Activated T-cell treated with anti-CD3 and anti-CD28 coated beads for 4 hours (primary cell): Measurements from ENCODE around the gene ZNF622.

ENCODE experiments used
- DNase-seq: peaks from one replicate; pipeline ENCODE4 v3.0.0-alpha.2; 2020

Gene ZNF622, protein sequence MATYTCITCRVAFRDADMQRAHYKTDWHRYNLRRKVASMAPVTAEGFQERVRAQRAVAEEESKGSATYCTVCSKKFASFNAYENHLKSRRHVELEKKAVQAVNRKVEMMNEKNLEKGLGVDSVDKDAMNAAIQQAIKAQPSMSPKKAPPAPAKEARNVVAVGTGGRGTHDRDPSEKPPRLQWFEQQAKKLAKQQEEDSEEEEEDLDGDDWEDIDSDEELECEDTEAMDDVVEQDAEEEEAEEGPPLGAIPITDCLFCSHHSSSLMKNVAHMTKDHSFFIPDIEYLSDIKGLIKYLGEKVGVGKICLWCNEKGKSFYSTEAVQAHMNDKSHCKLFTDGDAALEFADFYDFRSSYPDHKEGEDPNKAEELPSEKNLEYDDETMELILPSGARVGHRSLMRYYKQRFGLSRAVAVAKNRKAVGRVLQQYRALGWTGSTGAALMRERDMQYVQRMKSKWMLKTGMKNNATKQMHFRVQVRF

DNA sequence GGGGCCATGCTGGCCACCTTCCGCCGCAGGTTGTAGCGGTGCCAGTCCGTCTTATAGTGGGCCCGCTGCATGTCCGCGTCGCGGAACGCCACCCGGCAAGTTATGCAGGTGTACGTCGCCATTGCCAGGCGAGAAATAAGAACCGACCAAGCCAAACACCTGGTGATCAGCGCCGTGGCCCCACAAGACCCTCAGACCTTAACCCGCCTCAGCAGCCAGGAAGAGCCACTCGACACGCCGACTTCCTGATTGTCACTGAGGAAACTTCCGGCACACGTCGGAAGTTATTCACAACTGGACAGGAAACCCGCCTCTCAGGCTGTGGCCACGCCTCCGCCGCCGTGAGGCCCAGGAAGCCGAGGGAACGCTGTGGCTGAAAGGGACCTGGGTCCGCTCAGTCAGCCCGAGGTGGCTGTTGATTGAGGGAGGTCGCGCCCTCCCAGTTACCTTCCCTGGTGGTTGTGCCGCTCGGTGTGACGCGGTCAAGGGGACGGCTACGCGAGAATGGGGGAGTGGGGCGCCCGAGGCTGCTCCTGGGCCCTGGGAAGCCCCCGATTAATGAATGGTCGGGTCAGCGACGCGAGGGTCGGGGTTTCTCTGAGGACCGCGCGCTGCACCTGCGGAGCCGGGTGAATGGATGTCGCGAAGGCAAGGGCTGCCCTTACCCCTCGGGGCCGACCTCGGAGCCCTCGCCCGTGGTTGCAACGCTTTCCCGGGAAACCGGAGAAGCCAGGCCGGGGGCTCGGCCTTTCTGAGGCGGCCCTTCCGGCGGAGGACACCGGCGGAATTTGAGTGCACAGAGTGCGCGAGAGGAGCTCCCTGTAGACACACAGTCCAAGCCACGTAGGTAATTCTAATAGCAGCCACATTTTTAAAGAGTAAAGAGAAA lies at the start of gene ZNF622:
TSS of gene ZNF622 (minus strand) at position 257 of the 889 bp plus-strand sequence. CDS start at position 122, 135 bp downstream.
- peak; percentile 75 for DNase-seq

DNA sequence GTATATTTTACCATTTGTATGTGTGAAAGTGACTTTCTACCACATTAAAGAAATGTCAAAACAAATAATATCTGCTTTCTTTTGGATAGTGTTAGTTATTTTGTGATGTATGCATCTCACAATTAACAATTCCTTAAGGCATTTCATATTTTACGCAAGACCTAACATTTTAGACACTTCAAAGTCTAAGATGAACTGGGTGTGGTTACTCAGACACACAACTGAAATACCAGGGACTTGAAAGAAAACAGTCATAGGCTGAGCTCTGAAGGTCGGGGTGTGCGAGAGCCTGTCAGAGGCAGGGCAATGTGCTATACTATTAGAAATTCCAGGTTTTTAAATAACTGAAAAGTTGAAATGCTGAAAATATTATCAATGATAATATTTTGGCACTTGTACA lies 44.5 kb upstream of the ZNF622 start:
- no peak for DNase-seq

DNA sequence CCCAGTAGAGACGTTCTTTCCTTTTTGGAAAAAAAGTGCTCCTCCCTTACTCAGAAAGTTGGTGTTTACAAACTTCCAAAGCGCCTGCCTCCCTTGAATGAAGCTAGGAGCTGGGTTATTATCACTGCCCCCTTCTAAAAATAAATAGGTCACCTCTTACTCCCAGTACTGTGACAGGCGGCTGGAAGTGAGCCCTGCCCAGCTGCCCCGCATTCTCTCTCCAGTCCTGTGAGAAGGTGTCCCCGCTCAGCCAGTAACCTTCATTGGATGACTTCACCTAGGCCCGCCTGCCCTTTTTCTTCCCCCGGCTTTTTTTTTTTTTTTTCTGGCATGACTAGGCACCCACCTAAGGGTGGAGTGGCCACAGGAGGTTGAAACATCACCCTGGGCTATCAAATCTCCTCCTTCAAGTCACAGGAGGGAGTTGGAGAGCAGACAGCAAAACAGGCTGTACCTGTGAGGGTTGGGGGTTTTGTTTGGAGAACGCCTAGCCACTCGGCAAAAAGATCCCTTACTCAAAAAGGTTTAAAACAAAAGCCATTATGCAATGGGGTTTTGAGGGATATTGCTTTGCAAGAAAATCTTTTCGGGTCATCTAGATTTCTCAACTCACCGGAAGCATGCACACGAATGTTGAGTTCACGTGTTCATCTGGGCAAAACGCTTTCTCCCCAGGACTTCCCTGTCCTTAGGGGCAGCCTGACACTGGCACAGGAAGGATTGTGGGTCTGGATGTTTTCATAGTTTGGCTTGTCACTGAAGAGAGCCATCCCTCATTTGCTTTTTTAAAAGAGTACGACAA lies 43.3 kb upstream of the ZNF622 start:
- DNase-seq, result no peak

DNA sequence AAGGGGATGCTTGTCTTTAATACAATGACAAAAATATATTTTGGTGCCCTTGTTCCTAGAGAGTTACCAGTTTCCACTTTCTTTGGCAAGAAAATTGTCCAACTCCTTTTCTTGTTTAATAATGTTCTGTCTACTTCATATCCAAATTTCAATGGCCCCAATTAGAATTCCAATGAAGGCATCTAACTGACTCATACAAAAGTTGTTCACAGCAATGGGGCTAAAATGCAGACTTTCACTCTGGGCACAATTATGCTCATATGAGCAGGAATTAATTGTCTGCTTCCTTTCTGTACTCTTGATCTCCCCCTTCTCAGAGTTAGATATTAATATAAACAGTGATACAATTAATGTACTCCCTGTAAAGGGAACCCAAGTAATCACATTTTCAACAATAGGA lies 42.1 kb upstream of the ZNF622 start:
- DNase-seq, result no peak

DNA sequence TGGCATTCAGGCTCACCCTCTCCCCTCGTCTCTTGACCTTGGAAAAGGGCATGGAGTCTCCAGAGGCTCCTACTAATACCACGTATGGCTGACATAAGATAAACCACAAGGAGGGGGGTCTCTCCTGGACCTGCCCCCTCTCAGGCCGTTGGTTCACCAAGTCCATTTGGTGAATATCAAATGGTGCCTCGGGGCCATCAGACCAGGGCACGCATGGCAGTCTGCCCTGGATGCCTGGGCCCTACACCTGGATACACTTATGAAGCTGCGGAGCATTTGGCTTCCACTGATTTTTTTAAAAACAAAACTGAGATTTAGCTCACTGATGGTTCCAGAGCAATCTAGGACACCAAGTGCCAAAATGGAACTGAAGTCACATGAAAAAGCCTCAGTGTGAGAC lies 40.3 kb upstream of the ZNF622 start:
- DNase-seq, result no peak

DNA sequence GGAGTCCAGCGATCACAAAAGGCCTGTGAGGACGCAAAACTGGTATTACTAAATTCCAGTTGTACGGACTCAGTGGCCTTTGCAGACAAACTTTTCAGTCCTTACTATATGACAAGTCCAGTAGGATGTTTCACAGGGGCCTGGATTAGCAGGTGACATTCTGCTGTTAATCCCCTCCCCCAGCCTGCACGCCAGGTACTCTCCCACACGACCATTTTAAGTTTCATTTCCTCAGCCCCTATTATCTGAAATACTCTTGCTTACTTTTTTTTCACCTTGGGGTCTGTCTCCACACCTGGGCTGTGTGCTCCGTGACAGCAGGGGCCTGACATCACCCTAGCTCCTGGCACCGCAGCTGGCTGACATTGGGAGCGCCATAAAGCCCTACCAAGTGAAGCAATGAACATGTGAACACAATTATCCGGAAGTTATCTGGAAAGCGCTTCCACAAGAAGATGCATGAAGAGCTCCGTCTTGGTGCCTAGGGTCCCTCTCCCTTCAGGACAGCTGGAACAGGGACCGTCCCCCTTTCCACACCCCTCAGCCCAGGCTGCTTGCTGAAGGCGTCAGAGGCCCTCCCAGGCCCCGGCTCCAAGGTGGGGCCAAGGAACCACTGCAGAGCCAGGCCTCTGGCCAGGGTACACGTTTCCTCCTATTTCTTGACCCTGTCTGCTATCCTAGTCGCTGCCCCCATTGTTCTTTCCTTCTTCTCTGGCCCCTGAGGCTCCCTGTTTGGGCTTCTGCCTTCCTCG lies 39.7 kb upstream of the ZNF622 start:
- no peak for DNase-seq

DNA sequence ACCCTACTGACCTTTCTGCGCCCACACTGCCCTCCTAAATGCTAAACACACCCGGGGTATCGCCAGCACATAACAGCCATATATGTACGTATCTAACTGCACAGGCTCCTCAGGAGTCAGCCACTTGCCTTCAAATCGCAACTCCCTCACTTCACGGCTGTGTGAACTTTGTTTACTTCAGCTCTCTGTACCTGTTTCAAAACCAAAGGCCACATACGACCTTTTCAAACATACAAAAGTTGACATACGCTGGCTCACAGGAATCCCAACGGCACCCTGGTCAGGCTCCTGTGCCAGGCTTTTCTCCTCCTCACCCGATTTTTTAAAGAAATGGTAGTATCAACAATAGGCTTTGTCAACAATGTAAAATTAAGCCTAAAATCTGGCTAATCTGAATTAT lies 39.0 kb upstream of the ZNF622 start:
- DNase-seq, result no peak

DNA sequence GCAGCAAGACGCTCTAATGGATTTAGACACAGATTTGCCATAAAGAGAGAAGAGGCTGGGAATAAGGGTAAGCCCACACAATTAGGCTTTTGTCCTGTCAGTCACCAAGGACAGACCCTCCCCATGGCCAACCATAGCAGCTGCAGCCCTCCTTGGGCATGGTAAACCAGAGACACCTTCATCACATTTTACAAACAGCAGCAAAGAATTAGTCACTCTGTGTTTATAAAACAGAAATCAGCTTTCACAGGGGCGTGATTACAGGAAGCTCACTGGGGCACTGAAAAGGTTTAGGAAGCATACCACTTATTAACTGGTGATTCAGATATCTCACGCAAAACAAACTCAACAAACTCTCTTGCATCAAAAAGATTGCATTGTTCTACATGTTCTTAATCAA lies 37.3 kb upstream of the ZNF622 start:
- DNase-seq, result no peak

DNA sequence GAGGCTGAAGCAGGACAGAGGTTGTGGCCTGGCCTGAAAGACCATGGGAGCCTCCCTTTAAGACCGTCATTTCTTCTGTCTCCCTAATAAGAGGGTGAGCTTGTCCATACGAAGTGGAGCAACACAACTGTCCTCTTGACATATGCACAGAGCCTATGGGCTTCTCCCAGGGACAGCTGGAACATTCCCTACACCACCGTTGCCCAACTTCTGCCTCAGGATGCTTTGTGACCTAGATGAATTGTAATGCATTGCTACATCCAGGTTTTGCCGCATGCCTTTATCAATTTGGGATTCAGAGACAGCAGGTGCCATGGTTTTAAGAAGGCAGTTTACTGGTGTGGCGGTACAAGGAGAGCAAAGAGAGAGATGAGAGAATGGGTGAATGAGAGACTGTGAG lies 34.4 kb upstream of the ZNF622 start:
- DNase-seq, result no peak

DNA sequence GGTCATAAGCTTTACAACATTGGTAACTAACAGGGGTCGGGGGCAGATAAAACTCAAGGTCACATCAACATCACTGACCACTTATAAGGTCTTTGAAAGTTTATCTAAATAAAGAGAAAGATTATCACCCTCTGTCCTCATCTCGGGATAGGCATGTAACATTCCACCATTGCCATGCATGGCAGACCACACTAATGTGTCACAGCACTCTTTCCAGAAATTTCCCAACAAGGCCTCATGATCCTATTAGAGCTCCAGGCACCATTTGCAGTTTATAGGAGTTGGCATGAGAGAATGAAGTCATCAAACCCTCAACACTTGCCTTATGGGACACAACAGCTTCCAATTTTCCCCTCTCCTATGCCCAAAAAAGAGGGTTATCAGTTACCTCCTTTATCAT lies 31.9 kb upstream of the ZNF622 start:
- DNase-seq, result no peak

DNA sequence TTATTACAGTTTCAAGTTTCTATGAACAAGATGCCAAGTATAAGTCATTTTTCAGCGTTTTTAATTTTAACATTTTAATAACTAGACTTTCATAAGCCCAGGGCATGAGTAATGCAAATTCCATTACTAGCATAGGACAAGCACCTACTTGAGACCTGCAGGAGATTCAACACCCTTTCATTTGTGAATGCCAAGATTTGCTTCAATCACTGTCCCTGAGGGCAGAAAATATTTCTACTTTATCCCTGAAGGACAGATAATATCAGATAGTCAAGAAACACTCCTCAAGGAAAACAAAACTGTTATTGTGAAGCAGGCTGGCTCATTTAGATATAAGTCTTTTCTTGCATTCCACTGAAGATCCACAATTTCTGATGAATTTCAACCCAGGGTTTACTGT lies 27.7 kb upstream of the ZNF622 start:
- no peak for DNase-seq

DNA sequence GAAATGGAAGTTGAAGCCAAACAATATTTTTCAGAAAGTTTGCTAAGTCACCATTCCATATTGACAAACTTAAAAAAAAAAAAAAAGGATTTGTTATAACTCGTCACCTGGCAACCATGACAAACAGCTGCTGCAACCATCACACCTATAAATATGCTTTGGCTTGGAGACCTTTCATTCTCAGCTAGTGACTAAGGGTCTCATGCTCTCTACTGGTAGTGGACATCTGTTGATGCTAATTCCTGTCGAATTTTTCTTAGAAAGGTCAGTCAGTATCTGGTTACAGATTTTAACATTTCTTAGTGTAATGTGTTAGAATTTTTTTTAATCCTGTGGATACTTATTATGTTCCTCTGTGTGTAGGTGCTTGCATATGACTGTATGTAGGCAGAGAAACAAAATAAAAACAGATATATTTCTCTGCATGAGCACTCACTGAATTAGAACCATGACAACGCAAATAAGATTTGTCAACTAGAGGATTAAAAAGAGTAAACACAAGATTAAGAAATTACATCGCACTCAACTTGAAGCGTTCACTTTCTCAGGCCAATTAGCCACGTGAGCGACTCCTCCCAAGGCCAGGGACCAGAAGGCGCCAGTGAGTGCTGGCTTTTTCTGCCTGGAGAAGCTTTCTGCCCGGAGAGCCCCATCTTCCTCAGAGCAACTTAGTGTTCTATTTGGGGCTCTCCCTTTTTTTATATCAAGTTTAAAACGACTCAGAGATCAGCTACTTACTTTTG lies 27.0 kb upstream of the ZNF622 start:
- DNase-seq, result no peak

DNA sequence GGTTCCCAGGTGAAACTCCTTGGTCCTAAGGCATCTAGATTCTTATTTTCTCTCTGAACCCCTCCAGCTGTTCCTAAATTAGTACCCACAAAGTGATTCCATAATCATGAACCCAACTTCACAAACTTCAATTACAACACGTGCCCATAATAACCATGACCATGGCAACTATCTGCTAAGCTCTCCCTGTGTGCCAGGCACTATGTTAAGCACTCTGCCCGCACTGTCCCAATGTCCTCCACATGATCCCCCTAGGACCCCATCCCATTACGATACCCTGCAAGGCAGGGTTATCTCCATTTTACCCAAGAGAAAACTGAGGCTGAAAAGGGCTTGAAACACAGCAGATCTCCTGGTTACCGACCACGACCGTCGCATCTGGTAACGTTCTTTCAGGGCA lies 25.3 kb upstream of the ZNF622 start:
- no peak for DNase-seq

DNA sequence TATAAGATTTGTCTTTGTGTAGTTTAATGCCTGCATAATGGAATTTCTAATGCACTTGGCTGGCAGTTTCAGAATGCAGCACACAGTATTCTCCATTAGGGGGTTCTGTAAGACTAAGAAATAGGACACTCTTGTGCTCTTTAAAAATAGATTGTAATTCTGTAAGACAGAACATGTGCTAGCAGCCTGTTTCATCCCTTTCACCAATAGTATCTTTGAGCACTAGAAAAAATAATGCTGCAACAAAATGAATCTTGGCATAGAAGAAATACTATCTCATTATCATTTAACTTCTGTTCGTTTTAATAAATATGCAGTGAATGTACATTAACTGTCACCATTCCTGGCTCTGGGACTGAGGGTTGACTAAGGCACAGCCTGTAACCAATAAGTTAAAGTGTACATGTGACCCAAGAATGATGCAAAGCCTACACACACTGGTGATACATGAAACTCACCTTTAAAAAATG lies 23.8 kb upstream of the ZNF622 start:
- DNase-seq, result no peak

DNA sequence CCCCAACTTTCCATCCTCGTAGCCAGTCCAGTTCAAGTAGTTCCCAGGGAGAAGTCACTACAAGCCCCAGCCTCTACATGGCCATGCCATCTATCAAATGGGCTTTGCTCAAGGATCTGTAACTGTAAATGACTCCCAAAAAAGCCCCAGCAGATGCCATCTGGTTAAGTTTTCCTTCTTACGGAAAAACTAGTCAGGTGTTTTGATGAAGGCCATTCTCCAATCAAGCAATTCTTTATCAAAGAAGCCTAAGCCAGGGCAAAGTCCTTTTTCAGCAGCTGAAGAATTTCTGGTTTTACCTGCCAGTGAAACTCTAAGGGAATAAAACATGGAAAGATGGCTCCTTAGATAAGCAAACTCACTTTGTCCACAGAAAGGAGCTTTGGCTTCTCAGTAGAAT lies 21.9 kb upstream of the ZNF622 start:
- DNase-seq, result no peak

DNA sequence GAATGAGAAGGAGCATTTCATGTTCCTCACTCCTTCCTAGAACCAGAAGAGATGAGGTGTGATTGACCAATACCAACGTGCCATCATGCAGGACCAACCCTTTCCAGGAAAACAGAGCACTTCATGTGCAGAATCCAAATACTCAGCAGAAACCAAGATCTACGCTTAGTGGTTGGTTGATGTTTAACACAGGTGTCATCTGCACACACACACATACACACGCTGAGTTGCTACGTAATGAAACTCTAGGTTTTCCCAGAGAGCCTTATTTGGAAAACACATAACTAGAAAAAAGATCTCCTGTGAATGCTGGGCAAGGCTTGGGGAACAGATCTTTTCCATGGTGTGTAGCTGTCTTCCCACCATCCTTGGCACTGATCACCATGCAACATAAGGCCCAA lies 21.1 kb upstream of the ZNF622 start:
- no peak for DNase-seq

DNA sequence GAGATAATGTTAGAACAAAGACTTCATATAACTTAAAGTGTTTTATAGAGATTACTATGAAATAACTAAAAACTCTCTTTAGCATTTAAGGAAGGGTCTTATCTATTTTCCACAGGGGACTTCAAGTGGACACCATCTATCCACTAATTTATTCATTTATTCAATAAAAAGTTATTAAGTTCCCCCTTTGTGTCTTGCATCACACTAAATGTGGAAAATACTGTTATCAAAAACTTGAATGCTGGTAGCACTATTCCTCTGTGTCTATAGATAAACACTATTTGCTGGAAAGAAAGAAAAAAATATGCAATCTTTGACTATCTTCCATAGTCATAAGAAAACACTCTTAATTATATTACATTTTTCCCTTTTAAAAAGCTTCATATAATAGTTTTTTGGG lies 20.1 kb upstream of the ZNF622 start:
- no peak for DNase-seq

DNA sequence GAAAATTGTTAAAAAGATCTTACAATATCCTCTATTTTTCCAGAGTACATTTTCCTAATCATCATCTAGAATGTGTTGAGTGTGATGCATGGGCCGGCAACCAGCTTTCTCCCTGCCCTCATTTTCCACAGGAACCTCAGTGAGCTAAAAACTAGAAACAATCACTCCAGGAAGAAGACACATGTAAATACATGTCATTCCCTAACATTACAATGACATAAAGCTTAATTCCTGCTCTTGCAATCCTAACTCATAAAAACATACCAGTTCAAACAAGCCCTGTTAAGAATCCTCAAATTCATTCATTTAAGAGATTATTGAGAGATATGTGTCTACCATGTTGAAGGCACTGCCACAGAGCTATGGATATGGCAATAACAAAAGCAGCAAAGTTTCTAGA lies 18.5 kb upstream of the ZNF622 start:
- no peak for DNase-seq

DNA sequence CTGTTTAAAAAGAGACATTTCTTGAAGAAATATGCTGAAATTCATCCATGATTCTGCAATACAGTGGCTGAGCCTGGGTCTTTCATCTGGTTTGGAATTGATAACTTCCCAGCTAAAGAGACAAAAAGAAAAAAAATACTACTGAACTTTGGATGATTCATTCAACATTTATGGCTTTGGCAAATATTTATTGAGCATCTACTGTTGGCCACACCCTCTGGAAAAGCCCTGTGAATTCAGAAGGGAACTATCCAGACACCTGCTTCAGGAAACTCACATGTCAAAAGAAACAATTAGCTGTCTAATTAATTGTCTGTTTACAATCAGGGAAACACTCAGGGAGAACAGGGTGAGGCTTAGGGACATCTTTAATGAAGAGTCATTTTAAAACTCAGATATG lies 17.8 kb upstream of the ZNF622 start:
- DNase-seq, result no peak

DNA sequence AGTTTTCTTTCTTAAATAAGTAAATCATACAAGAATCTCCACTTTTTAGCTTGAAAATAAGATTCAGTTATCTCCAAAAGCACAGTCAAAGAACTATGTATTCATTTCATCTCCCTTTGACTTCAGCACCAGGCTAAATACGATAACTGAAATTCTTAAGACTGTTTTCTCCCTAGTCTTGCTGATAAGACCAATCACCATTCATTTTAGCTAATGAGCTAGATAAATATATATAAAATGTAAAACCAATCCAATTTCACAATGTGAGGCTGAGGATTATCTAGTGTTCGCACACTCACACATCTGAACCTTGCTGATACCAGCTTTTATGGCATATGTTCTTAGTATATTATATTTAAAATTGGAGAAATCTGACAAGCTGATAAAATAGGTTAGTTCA lies 17.3 kb upstream of the ZNF622 start:
- no peak for DNase-seq

DNA sequence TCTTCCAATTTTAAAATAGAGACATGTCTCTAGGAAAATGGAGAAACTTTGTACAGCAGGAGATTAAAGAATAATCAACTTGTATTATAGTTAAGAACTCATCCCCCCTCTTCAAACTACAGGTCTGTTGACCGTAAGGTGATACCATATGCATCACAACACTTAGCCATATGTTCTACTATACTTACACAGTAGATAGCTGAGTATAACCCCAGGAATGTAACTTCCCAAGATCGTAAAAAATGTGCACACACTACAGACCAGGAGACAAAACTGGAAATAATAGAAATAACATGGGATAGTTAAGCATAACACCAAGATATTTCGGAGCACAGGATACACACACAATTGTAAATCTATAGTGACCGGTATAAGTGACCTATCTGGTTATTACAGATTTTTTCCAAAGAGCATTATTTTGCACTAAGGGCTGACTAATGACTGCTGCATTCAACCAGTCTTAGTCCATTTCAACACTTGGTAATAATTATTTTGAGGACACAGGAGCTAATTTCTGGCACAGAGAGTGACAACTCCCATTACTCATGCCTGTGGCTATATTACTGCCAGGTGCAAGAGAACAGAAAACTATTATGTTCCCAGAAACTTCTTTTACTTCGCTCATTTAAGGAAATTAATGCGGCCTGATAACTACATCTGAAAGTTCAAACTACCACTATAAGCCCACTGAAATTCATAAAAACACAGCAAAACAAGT lies 15.4 kb upstream of the ZNF622 start:
- no peak for DNase-seq
